Endothelial cell of umbilical vein (primary cell): ENCODE results near the gene R3HDM1. TPM values are rescaled to one million over a fixed set of nuclear protein-coding genes. Genes with fewer than 3 reads are reported as not detected.

Experiments
- BruUV-seq: library from RNA; stranded (reverse); fragments of 400-500 nt; replicated peaks from 2 replicates; lab custom pipeline; 2021; lab: Mats Ljungman, UMichigan
- CTCF ChIA-PET: fragments of 300-600, 350-600 bp; sonication (Branson Sonifier 250); formaldehyde crosslinking; loops from one replicate; lab custom pipeline; 2021; ENCODE audit warnings: antibody characterized with exemption, inconsistent platforms; lab: Charles Lee
- POLR2A ChIA-PET: fragments of 300-600, 350-600 bp; sonication (Branson Sonifier 250); formaldehyde crosslinking; loops from one replicate; lab custom pipeline; 2021; ENCODE audit warnings: antibody characterized with exemption, inconsistent platforms; lab: Charles Lee
- DNase-seq: peaks from one replicate; pipeline ENCODE4 v3.0.0-alpha.2; 2011; ENCODE audit warnings: low read depth, low spot score
- FAIRE-seq: peaks from 2 replicates; lab custom pipeline; 2011; peaks lifted over from hg19 to GRCh38; lab: Jason Lieb, UNC
- H2AFZ ChIP-seq: 2 replicates; pipeline ENCODE4 v1.6.0; 2012; ENCODE audit warnings: low read depth, low read length, control low read depth, inconsistent platforms
- H3K27ac ChIP-seq: 2 replicates; pipeline ENCODE4 v1.5.1; 2011; ENCODE audit warnings: low read depth, mild to moderate bottlenecking, control low read depth, low read length, moderate library complexity; ENCODE audit not compliant: insufficient read depth
- H3K27me3 ChIP-seq, 2 experiments: 2 replicates each; pipeline versions ENCODE4 v1.6.0 to v1.6.1; 2011; ENCODE audit warnings: low read length in 2 of 2, mixed read lengths in 1 of 2; ENCODE audit not compliant: control insufficient read depth in 2 of 2, insufficient read depth in 2 of 2
- H3K36me3 ChIP-seq, 2 experiments: 2 replicates in 1 of 2; 3 replicates in 1 of 2; pipeline ENCODE4 v1.5.1; 2011; ENCODE audit warnings: low read length in 2 of 2, mild to moderate bottlenecking in 1 of 2, moderate library complexity in 1 of 2; ENCODE audit not compliant: control insufficient read depth in 2 of 2, insufficient read depth in 2 of 2; ENCODE audit errors: extremely low read depth in 1 of 2
- H3K4me1 ChIP-seq: 3 replicates; pipeline ENCODE4 v1.5.1; 2011; ENCODE audit warnings: mild to moderate bottlenecking, low read length; ENCODE audit not compliant: control insufficient read depth, insufficient read depth; ENCODE audit errors: extremely low read depth
- H3K4me2 ChIP-seq: 2 replicates; pipeline ENCODE4 v1.6.1; 2011; ENCODE audit warnings: low read length, control low read depth, mixed read lengths; ENCODE audit not compliant: insufficient read depth
- H3K4me3 ChIP-seq, 3 experiments: fragments of 200-600 bp in 1 of 3; sonication (generic), shearing (Covaris generic) in 1 of 3; replicated peaks in 1 of 3; 2 replicates each; pipeline ENCODE4 v1.5.1; 2011 to 2016; ENCODE audit warnings: control low read depth in 3 of 3, low read length in 3 of 3, mild to moderate bottlenecking in 2 of 3, inconsistent platforms in 1 of 3, low read depth in 1 of 3, moderate library complexity in 1 of 3; ENCODE audit not compliant: insufficient read depth in 1 of 3
- H3K79me2 ChIP-seq: 2 replicates; pipeline ENCODE4 v1.6.0; 2012; ENCODE audit warnings: low read length, inconsistent platforms; ENCODE audit not compliant: control insufficient read depth, insufficient read depth
- H3K9ac ChIP-seq: replicated peaks from 2 replicates; pipeline ENCODE3; 2011; ENCODE audit warnings: low read length, control low read depth; ENCODE audit not compliant: insufficient read depth; ENCODE audit errors: extremely low read depth
- H3K9me1 ChIP-seq: replicated peaks from 3 replicates; pipeline ENCODE4 v1.6.0; 2011; ENCODE audit warnings: mild to moderate bottlenecking, low read length; ENCODE audit not compliant: control insufficient read depth, insufficient read depth; ENCODE audit errors: extremely low read depth
- H3K9me3 ChIP-seq: replicated peaks from 2 replicates; pipeline ENCODE4 v1.5.1; 2012; ENCODE audit warnings: low read length, inconsistent platforms; ENCODE audit not compliant: control insufficient read depth, insufficient read depth
- H4K20me1 ChIP-seq: replicated peaks from 2 replicates; pipeline ENCODE3; 2011; ENCODE audit warnings: mild to moderate bottlenecking, low read length; ENCODE audit not compliant: control insufficient read depth, insufficient read depth; ENCODE audit errors: extremely low read depth
- EZH2 ChIP-seq: IDR thresholded peaks from 2 replicates; pipeline ENCODE4 v1.6.1; 2012; ENCODE audit warnings: borderline replicate concordance, low read depth, mild to moderate bottlenecking, moderate library complexity, low read length, inconsistent platforms; ENCODE audit not compliant: severe bottlenecking
- FOS ChIP-seq: IDR thresholded peaks from 2 replicates; pipeline ENCODE4 v1.6.1; 2011; ENCODE audit warnings: mild to moderate bottlenecking, low read length, moderate library complexity, borderline replicate concordance; ENCODE audit not compliant: insufficient read depth
- GATA2 ChIP-seq: IDR thresholded peaks from 2 replicates; pipeline ENCODE4 v1.7.0; 2011; ENCODE audit warnings: low read depth, mild to moderate bottlenecking, moderate library complexity, mixed read lengths, low read length; ENCODE audit not compliant: insufficient read length, insufficient read depth
- JUN ChIP-seq: IDR thresholded peaks from 2 replicates; pipeline ENCODE4 v1.6.1; 2011; ENCODE audit warnings: borderline replicate concordance, low read depth; ENCODE audit not compliant: insufficient read length, insufficient read depth
- MYC ChIP-seq: IDR thresholded peaks from one replicate; pipeline ENCODE4 v1.6.1; 2011; ENCODE audit warnings: mild to moderate bottlenecking, low read depth, low read length
- POLR2A ChIP-seq: IDR thresholded peaks from 2 replicates; pipeline ENCODE4 v1.6.1; 2012; ENCODE audit warnings: low read depth, mild to moderate bottlenecking, control low read depth, low read length
- POLR2AphosphoS5 ChIP-seq: IDR thresholded peaks from 2 replicates; pipeline ENCODE4 v1.6.1; 2012; ENCODE audit warnings: low read depth, mild to moderate bottlenecking, control low read depth, low read length, moderate library complexity; ENCODE audit not compliant: insufficient read depth
- dilution Hi-C: fragments of 300-500 bp; cut with MboI; formaldehyde crosslinking; loops from one replicate; pipeline ENCODE4 v1.15.0; 2019; ENCODE audit warnings: low sequenced_read_pairs; ENCODE audit not compliant: extremely low pct_ligation_motif_present
- intact Hi-C: fragments of 100-400 bp; cut with micrococcal nuclease; formaldehyde crosslinking; loops from one replicate; pipeline ENCODE4 v1.10.0; 2022
- polyA plus RNA-seq, 4 experiments: library from polyadenylated mRNA; depleted of rRNA in 3 of 4; stranded (reverse) in 3 of 4; unstranded in 1 of 4; fragments of >200 nt; gene quantifications; 2 replicates each; pipeline versions ENCODE4 v1.2.1 to v1.2.3, GENCODE V29; 2011 to 2012; ENCODE audit warnings: missing spikeins in 1 of 4
- total RNA-seq: library from RNA; stranded (reverse); gene quantifications from 2 replicates; pipeline ENCODE4 v1.2.3, GENCODE V29; 2021
- TF ChIP-seq, protein P1 (sequence below): IDR thresholded peaks from 2 replicates; pipeline ENCODE4 v1.6.1; 2011; ENCODE audit not compliant: insufficient read depth, insufficient read length
- TF ChIP-seq, protein P2 (sequence below), 2 donors: IDR thresholded peaks; 1 replicate in 1 of 2; 2 replicates in 1 of 2; pipeline ENCODE4 v1.5.1; 2011; ENCODE audit warnings: low read length in 2 of 2, mild to moderate bottlenecking in 2 of 2, moderate library complexity in 2 of 2, control low read depth in 1 of 2, inconsistent platforms in 1 of 2, low read depth in 1 of 2; ENCODE audit not compliant: insufficient read depth in 1 of 2; ENCODE audit errors: extremely low read depth in 1 of 2

R3HDM1 gene
- total and polyA plus RNA-seq, 2 donors (not counting 3 experiments of a cell fraction or from before 2014, with no cell fraction given): 36.6 to 61.8 TPM

DNA sequence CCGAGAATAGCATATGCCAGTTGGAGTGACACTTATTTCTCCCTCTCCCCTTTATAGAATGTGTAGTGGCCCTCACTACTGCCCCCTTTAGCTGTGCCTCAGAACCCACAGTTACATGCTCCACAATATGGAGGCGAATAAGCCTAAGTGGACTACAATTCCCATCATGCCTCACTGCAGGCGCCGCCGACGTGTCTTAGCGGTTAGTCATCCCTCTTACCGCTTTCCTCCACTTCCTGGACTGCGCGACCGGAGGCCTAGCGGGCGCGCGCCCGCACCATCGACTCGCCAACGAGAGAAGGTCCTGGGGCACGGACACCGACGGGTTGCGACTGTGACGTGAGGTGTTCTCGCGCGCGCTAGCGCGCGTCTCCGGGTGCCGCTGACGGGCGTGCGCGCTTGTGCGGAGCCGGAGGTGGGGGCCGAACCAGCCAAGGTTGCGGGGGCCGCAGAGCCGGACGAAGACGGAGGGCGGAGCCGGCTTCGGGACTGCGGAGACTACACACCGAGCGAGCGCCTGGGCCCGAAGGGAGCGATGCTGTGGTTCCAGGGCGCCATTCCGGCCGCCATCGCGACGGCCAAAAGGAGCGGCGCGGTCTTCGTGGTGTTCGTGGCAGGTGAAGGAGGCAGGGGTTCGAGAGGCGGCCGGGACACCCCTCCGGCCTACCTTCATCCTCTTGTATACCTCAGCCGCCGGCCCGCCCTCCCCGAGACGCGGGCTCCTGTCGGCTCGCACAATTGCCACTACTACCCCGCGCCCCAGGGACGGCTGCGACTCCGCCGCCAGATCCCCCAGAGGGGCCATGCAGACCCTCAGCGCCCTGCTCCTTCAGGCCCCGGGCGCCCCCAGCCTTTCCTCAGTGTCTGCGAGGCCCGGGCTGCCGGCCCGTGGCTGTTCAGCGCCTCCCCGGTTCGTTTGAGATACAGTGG lies 210.4 kb downstream of the R3HDM1 start, which contains the start of gene UBXN4:
UBXN4 (plus strand) TSS at position 461 of the 930 bp plus-strand sequence; CDS start at position 536, 75 bp downstream.
- dilution Hi-C loops: no loop called here
- peak; percentile 95 for FAIRE-seq
- no peaks in the 10 kb centered on the region for H3K27me3 ChIP-seq

More for the DNA sequence above, 210.4 kb downstream of the R3HDM1 start, which contains the start of gene UBXN4:
- peaks cover 5% of the 10 kb centered on the region for H4K20me1 ChIP-seq
- H3K4me1 ChIP-seq: peaks cover 29% of the 10 kb centered on the region
- H3K9ac ChIP-seq: peak within 1 kb of the TSS; percentile 93
- H2AFZ ChIP-seq: peak within 1 kb of the TSS; percentile 99
- no peaks in the 10 kb centered on the region for H3K36me3 ChIP-seq
- peak; percentile 99 for DNase-seq
- H3K4me2 ChIP-seq: peak within 1 kb of the TSS; percentile 100
- H3K79me2 ChIP-seq: peaks cover 50% of the 10 kb centered on the region
- POLR2A ChIA-PET: no interaction called here
- intact Hi-C loops: loop anchor here (1.0 to 5.0 kb wide), 4 partner anchors 56 to 823 kb away; partner anchors contain the start of genes CCNT2, MCM6, R3HDM1 and ZRANB3
- CTCF ChIA-PET: interaction anchor here (1.0 to 1.6 kb wide), 5 partner anchors 31 to 753 kb away, joined by 3 to 11 read pairs (median 3); no protein-coding TSS in a partner anchor
- TF ChIP-seq POLR2AphosphoS5 (peak; percentile 79), FOS (peak; percentile 86), EZH2 (no peak), POLR2A (peak; percentile 79), GATA2 (no peak), JUN (peak; percentile 86), MYC (peak; percentile 25)
- TF ChIP-seq, protein P1, sequence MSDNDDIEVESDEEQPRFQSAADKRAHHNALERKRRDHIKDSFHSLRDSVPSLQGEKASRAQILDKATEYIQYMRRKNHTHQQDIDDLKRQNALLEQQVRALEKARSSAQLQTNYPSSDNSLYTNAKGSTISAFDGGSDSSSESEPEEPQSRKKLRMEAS: peak; percentile 14
- TF ChIP-seq, protein P2, sequence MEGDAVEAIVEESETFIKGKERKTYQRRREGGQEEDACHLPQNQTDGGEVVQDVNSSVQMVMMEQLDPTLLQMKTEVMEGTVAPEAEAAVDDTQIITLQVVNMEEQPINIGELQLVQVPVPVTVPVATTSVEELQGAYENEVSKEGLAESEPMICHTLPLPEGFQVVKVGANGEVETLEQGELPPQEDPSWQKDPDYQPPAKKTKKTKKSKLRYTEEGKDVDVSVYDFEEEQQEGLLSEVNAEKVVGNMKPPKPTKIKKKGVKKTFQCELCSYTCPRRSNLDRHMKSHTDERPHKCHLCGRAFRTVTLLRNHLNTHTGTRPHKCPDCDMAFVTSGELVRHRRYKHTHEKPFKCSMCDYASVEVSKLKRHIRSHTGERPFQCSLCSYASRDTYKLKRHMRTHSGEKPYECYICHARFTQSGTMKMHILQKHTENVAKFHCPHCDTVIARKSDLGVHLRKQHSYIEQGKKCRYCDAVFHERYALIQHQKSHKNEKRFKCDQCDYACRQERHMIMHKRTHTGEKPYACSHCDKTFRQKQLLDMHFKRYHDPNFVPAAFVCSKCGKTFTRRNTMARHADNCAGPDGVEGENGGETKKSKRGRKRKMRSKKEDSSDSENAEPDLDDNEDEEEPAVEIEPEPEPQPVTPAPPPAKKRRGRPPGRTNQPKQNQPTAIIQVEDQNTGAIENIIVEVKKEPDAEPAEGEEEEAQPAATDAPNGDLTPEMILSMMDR (IDR thresholded peaks at IDR 0.05; ENCODE audit: extremely low read depth in 1 of 2, insufficient read depth in 1 of 2, low read depth in 1 of 2, low read length in 2 of 2): peak; percentile 63 to 70
- peak within 1 kb of the TSS; percentile 91 to 98 (median 97) for H3K4me3 ChIP-seq
- H3K9me3 ChIP-seq: no peaks in the 10 kb centered on the region
- no TSS peak for BruUV-seq
- peak within 1 kb of the TSS; percentile 84 for H3K27ac ChIP-seq
- no peaks in the 10 kb centered on the region for H3K9me1 ChIP-seq
